Caco-2 (cell line): ENCODE data around the gene PPP1R9A. TPM values are rescaled to one million over a fixed set of nuclear protein-coding genes. Genes with fewer than 3 reads are reported as not detected.

ENCODE experiments used
- BruUV-seq: library from RNA; stranded (reverse); fragments of 400-500 nt; replicated peaks from 2 replicates; lab custom pipeline; 2021; lab: Mats Ljungman, UMichigan
- CTCF ChIA-PET: fragments of 300-600 bp; sonication (Branson Sonifier 250); formaldehyde crosslinking; loops from one replicate; lab custom pipeline; 2022; ENCODE audit warnings: antibody characterized with exemption; lab: Charles Lee
- POLR2A ChIA-PET: fragments of 300-600 bp; sonication (Branson Sonifier 250); formaldehyde crosslinking; loops from one replicate; lab custom pipeline; 2022; ENCODE audit warnings: antibody characterized with exemption; lab: Charles Lee
- DNase-seq, 2 experiments: peaks; one replicate each; pipeline versions ENCODE4 v3.0.0 to v3.0.0-alpha.2; 2020 to 2022
- H3K27me3 ChIP-seq: replicated peaks from 2 replicates; pipeline ENCODE4 v1.6.0; 2011; ENCODE audit warnings: low read length; ENCODE audit not compliant: control insufficient read depth, insufficient read depth
- H3K36me3 ChIP-seq: 2 replicates; pipeline ENCODE4 v1.5.1; 2011; ENCODE audit warnings: low read length; ENCODE audit not compliant: control insufficient read depth, insufficient read depth
- H3K4me1 ChIP-seq: fragments of 250-450 bp; sonication (Bioruptor Pico); 2 replicates; pipeline ENCODE4 v1.5.1; 2020; ENCODE audit warnings: mild to moderate bottlenecking
- H3K4me3 ChIP-seq: 2 replicates; pipeline ENCODE4 v1.5.1; 2011; ENCODE audit warnings: low read depth, mild to moderate bottlenecking, control low read depth, low read length
- H3K9me3 ChIP-seq: fragments of 250-450 bp; sonication (Bioruptor Pico); 2 replicates; pipeline ENCODE4 v1.5.1; 2020; ENCODE audit warnings: mild to moderate bottlenecking, moderate library complexity
- H3K27ac Mint-ChIP-seq: one replicate; pipeline ENCODE4 v1.8.0; 2022; ENCODE audit warnings: mixed read lengths; ENCODE audit not compliant: unreplicated experiment
- H3K27me3 Mint-ChIP-seq: one replicate; pipeline ENCODE4 v1.8.0; 2022; ENCODE audit warnings: mixed read lengths; ENCODE audit not compliant: insufficient read depth, unreplicated experiment
- H3K36me3 Mint-ChIP-seq: one replicate; pipeline ENCODE4 v1.8.0; 2022; ENCODE audit warnings: mild to moderate bottlenecking, mixed read lengths; ENCODE audit not compliant: insufficient read depth, unreplicated experiment
- H3K4me1 Mint-ChIP-seq: one replicate; pipeline ENCODE4 v1.8.0; 2022; ENCODE audit warnings: low read depth, mixed read lengths; ENCODE audit not compliant: unreplicated experiment
- H3K4me3 Mint-ChIP-seq: one replicate; pipeline ENCODE4 v1.8.0; 2022; ENCODE audit warnings: mild to moderate bottlenecking, moderate library complexity, mixed read lengths; ENCODE audit not compliant: unreplicated experiment
- H3K9me3 Mint-ChIP-seq: one replicate; pipeline ENCODE4 v1.8.0; 2022; ENCODE audit warnings: mixed read lengths; ENCODE audit not compliant: unreplicated experiment
- intact Hi-C: fragments of 100-400 bp; cut with micrococcal nuclease; formaldehyde crosslinking; loops from one replicate; pipeline ENCODE4 v1.10.0; 2022; ENCODE audit not compliant: unreplicated experiment
- total RNA-seq: library from RNA; stranded (reverse); gene quantifications from 2 replicates; pipeline ENCODE4 v1.2.3, GENCODE V29; 2022
- TF ChIP-seq, protein P1 (sequence below), 2 experiments: fragments of 200-600 bp in 1 of 2; IDR thresholded peaks; 1 replicate in 1 of 2; 2 replicates in 1 of 2; pipeline versions ENCODE4 v1.5.1 to v1.8.0; 2011 to 2022; ENCODE audit warnings: antibody characterized with exemption in 1 of 2, control low read depth in 1 of 2, inconsistent platforms in 1 of 2, low read depth in 1 of 2, low read length in 1 of 2, mild to moderate bottlenecking in 1 of 2, moderate library complexity in 1 of 2; ENCODE audit not compliant: insufficient read depth in 1 of 2, severe bottlenecking in 1 of 2, unreplicated experiment in 1 of 2

The PPP1R9A gene
- total RNA-seq, 1 experiment from 2014 or later = 37.4 TPM

DNA sequence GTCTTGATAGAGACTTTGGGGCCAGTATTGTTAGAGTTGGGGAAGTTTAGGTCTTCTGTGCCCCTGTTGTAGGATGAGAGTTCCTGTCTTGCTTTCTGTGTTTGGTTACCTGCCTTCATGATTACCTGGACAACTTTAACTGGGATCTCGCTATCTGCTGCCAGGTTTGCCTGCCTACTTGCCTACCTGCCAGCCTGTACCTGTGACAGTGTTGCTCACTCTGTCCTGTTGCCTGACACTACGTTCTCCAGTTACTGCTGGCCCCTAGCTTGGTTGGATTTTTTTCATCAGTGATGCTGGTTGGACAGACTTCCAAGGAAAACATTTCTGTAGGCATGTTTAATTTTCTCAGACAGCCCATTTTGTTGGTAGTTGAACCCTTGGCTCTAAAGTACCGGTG, 48.4 kb downstream of the PPP1R9A start:
- Histone ChIP-seq H3K27me3 (no peaks in the 10 kb centered on the region), H3K36me3 (no peaks in the 10 kb centered on the region), H3K4me1 (peaks cover 43% of the 10 kb centered on the region), H3K9me3 (no peaks in the 10 kb centered on the region), H3K4me3 (no peak overlapping the region)
- no peak for DNase-seq
- no peak overlapping the region for H3K27ac Mint-ChIP-seq
- peaks cover 10% of the 10 kb centered on the region for H3K9me3 Mint-ChIP-seq
- TF ChIP-seq, protein P1, sequence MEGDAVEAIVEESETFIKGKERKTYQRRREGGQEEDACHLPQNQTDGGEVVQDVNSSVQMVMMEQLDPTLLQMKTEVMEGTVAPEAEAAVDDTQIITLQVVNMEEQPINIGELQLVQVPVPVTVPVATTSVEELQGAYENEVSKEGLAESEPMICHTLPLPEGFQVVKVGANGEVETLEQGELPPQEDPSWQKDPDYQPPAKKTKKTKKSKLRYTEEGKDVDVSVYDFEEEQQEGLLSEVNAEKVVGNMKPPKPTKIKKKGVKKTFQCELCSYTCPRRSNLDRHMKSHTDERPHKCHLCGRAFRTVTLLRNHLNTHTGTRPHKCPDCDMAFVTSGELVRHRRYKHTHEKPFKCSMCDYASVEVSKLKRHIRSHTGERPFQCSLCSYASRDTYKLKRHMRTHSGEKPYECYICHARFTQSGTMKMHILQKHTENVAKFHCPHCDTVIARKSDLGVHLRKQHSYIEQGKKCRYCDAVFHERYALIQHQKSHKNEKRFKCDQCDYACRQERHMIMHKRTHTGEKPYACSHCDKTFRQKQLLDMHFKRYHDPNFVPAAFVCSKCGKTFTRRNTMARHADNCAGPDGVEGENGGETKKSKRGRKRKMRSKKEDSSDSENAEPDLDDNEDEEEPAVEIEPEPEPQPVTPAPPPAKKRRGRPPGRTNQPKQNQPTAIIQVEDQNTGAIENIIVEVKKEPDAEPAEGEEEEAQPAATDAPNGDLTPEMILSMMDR (IDR thresholded peaks at IDR 0.05; ENCODE audit: insufficient read depth in 1 of 2, low read depth in 1 of 2, low read length in 1 of 2, severe bottlenecking in 1 of 2, unreplicated experiment in 1 of 2) = no peak
- CTCF ChIA-PET = no interaction called here
- no peaks in the 10 kb centered on the region for H3K27me3 Mint-ChIP-seq
- H3K4me1 Mint-ChIP-seq = peaks cover 25% of the 10 kb centered on the region
- H3K36me3 Mint-ChIP-seq = no peaks in the 10 kb centered on the region
- BruUV-seq = no TSS peak
- no peak overlapping the region for H3K4me3 Mint-ChIP-seq
- intact Hi-C loops = no loop called here
- POLR2A ChIA-PET = no interaction called here

DNA sequence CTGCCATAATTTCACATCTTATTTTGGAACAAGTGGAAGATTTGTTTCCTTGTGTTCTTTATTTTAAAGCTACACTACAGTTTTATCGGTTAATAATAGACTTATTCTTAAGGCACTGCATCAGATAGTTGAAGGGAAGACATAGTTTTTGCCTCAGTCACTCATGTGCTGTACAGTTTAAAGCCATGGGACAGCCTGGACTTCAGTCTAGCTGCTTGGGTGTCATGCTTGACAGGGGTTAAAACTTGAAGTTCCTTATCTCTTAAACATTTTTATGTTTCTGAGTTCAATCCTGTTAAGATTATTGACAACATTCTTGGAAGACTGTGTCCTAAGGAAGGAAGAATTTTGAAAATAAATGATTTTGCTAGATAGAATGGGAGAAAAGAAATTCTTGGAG, 49.7 kb downstream of the PPP1R9A start:
- H3K27me3 ChIP-seq = no peaks in the 10 kb centered on the region
- H3K36me3 ChIP-seq = no peaks in the 10 kb centered on the region
- peaks cover 10% of the 10 kb centered on the region for H3K9me3 Mint-ChIP-seq
- POLR2A ChIA-PET = no interaction called here
- DNase-seq = no peak
- H3K27me3 Mint-ChIP-seq = no peaks in the 10 kb centered on the region
- peaks cover 43% of the 10 kb centered on the region for H3K4me1 ChIP-seq
- H3K4me1 Mint-ChIP-seq = peaks cover 25% of the 10 kb centered on the region
- peak overlapping the region; percentile 5 for H3K4me3 Mint-ChIP-seq
- CTCF ChIA-PET = no interaction called here
- intact Hi-C loops = no loop called here
- no peaks in the 10 kb centered on the region for H3K36me3 Mint-ChIP-seq
- peak overlapping the region; percentile 42 for H3K27ac Mint-ChIP-seq
- BruUV-seq = no TSS peak
- no peak overlapping the region for H3K4me3 ChIP-seq
- no peaks in the 10 kb centered on the region for H3K9me3 ChIP-seq
- TF ChIP-seq, protein P1 (IDR thresholded peaks at IDR 0.05; ENCODE audit: insufficient read depth in 1 of 2, low read depth in 1 of 2, low read length in 1 of 2, severe bottlenecking in 1 of 2, unreplicated experiment in 1 of 2) = no peak

DNA sequence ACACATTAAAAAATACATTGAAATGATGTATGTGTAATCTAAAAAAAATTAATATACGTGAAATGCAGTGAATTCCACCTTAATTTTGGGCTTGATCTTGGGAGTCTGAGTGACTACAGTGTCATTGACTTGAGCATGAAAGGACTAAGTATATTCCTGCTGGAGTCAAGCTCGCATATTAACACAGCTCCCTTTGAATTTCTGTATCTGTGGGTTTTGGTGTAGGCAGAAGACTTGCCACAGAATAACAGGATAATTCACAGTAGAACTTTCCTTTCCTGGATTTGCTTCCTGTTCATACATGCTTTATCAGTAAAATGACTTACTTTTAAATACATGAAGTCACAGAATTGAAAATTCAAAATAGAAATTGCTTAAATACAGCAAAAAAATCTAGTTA, 55.3 kb downstream of the PPP1R9A start:
- Mint-ChIP-seq H3K27me3 (no peaks in the 10 kb centered on the region), H3K4me1 (peaks cover 17% of the 10 kb centered on the region), H3K36me3 (no peaks in the 10 kb centered on the region), H3K9me3 (peaks cover 23% of the 10 kb centered on the region), H3K4me3 (no peak overlapping the region), H3K27ac (no peak overlapping the region)
- no peak for DNase-seq
- Histone ChIP-seq H3K36me3 (no peaks in the 10 kb centered on the region), H3K9me3 (no peaks in the 10 kb centered on the region), H3K4me3 (no peak overlapping the region), H3K4me1 (peaks cover 19% of the 10 kb centered on the region), H3K27me3 (no peaks in the 10 kb centered on the region)
- intact Hi-C loops = no loop called here
- ChIA-PET POLR2A (no interaction called here), CTCF (no interaction called here)
- TF ChIP-seq, protein P1 (IDR thresholded peaks at IDR 0.05; ENCODE audit: insufficient read depth in 1 of 2, low read depth in 1 of 2, low read length in 1 of 2, severe bottlenecking in 1 of 2, unreplicated experiment in 1 of 2) = no peak
- BruUV-seq = no TSS peak
